Measurements from ENCODE around the gene YIPF1.
"Not testable (repeated sequence)": the region's sequence is repeated elsewhere in the genome, so short reads cannot be mapped to it uniquely, and the experiment has no call there.

Gene YIPF1

GRCh38 chr1:53895421-53895820, 5.8 kb upstream of the YIPF1 start:
- DNase-seq (ENCODE audit: low read depth, low spot score) = no peak

- DNase-seq (ENCODE audit: low read depth, low spot score) = no peak
Measured at GRCh38 chr1:53894644-53895043, 5.0 kb upstream of the YIPF1 start.

- DNase-seq (ENCODE audit: low read depth, low spot score) = no peak
Measured at GRCh38 chr1:53893999-53894636, 4.5 kb upstream of the YIPF1 start, which contains the start of gene DIO1. Gene DIO1, plus strand, starts transcription at chr1:53894187. Its CDS starts 24 bp downstream, at chr1:53894211.

GRCh38 chr1:53892911-53893310, 3.3 kb upstream of the YIPF1 start:
- DNase-seq (ENCODE audit: low read depth, low spot score) = no peak

- DNase-seq (ENCODE audit: low read depth, low spot score) = no peak
Measured at GRCh38 chr1:53891678-53892077, 2.1 kb upstream of the YIPF1 start.

GRCh38 chr1:53891018-53891417, 1.4 kb upstream of the YIPF1 start:
- no peak for DNase-seq (ENCODE audit: low read depth, low spot score)

GRCh38 chr1:53890522-53890941, 935 bp upstream of the YIPF1 start:
- no peak for DNase-seq (ENCODE audit: low read depth, low spot score)

GRCh38 chr1:53888681-53889080, 916 bp downstream of the YIPF1 start:
- DNase-seq (ENCODE audit: low read depth, low spot score) = no peak

- DNase-seq (ENCODE audit: low read depth, low spot score) = not testable (repeated sequence)
Measured at GRCh38 chr1:53883600-53883999, 6.0 kb downstream of the YIPF1 start.

- not testable (repeated sequence) for DNase-seq (ENCODE audit: low read depth, low spot score)
Measured at GRCh38 chr1:53881853-53882252, 7.7 kb downstream of the YIPF1 start.

- DNase-seq (ENCODE audit: low read depth, low spot score) = no peak
Measured at GRCh38 chr1:53878492-53879105, 11.0 kb downstream of the YIPF1 start.

GRCh38 chr1:53875150-53875549, 14.4 kb downstream of the YIPF1 start:
- not testable (repeated sequence) for DNase-seq (ENCODE audit: low read depth, low spot score)

- no peak for DNase-seq (ENCODE audit: low read depth, low spot score)
Measured at GRCh38 chr1:53871773-53872484, 17.7 kb downstream of the YIPF1 start.

GRCh38 chr1:53871221-53871620, 18.4 kb downstream of the YIPF1 start:
- DNase-seq (ENCODE audit: low read depth, low spot score) = no peak

- DNase-seq (ENCODE audit: low read depth, low spot score) = no peak
Measured at GRCh38 chr1:53869454-53870117, 20.0 kb downstream of the YIPF1 start.

- DNase-seq (ENCODE audit: low read depth, low spot score) = no peak
Measured at GRCh38 chr1:53868565-53868964, 21.0 kb downstream of the YIPF1 start.

GRCh38 chr1:53862507-53862906, 27.1 kb downstream of the YIPF1 start:
- DNase-seq (ENCODE audit: low read depth, low spot score) = no peak

GRCh38 chr1:53860967-53861411, 28.6 kb downstream of the YIPF1 start:
- peak; percentile 24 for DNase-seq (ENCODE audit: low read depth, low spot score)

- no peak for DNase-seq (ENCODE audit: low read depth, low spot score)
Measured at GRCh38 chr1:53851571-53852285, 37.9 kb downstream of the YIPF1 start.

GRCh38 chr1:53850082-53850673, 39.4 kb downstream of the YIPF1 start:
- DNase-seq (ENCODE audit: low read depth, low spot score) = no peak

GRCh38 chr1:53847980-53848379, 41.6 kb downstream of the YIPF1 start:
- DNase-seq (ENCODE audit: low read depth, low spot score) = no peak

Measured in activated CD4-positive, CD25-positive, alpha-beta regulatory T cell treated with anti-CD3 and anti-CD28 coated beads, Interleukin-2, amount 50 U/mL, for 16 hours (primary cell).